GM23338 (cell line): ENCODE measurements around the gene RBP4. TPM values are rescaled to one million over a fixed set of nuclear protein-coding genes. Genes with fewer than 3 reads are reported as not detected.

ENCODE experiments used
- ATAC-seq: fragments of 200-7000 bp; cut with Tn5 transposase; 3 replicates; pipeline ENCODE4 v1.9.1; 2020
- DNase-seq: peaks from one replicate; pipeline ENCODE4 v3.0.0-alpha.2; 2015; ENCODE audit warnings: low spot score
- H2AFZ ChIP-seq: fragments of 200-600 bp; sonication (generic); 2 replicates; pipeline ENCODE4 v1.8.0; 2016; ENCODE audit warnings: antibody characterized with exemption, mild to moderate bottlenecking, moderate library complexity
- H3F3A ChIP-seq: fragments of 200-600 bp; sonication (generic); replicated peaks from 2 replicates; pipeline ENCODE4 v1.8.0; 2017; ENCODE audit warnings: antibody characterized with exemption, mixed run types, low read depth
- H3K27ac ChIP-seq: fragments of 200-600 bp; sonication (generic); 2 replicates; pipeline ENCODE4 v1.6.1; 2016; ENCODE audit warnings: low read depth
- H3K27me3 ChIP-seq: fragments of 200-600 bp; sonication (generic); 2 replicates; pipeline ENCODE4 v1.8.0; 2016; ENCODE audit warnings: mild to moderate bottlenecking, mixed run types, moderate library complexity; ENCODE audit not compliant: insufficient read depth
- H3K36me3 ChIP-seq: fragments of 200-600 bp; sonication (generic); 2 replicates; pipeline ENCODE4 v1.8.0; 2016; ENCODE audit warnings: mild to moderate bottlenecking; ENCODE audit not compliant: insufficient read depth
- H3K4me1 ChIP-seq: fragments of 200-600 bp; sonication (generic); 2 replicates; pipeline ENCODE4 v1.8.0; 2016; ENCODE audit warnings: mild to moderate bottlenecking, moderate library complexity; ENCODE audit not compliant: insufficient read depth
- H3K4me2 ChIP-seq: fragments of 200-600 bp; sonication (generic); 2 replicates; pipeline ENCODE4 v1.7.1; 2017; ENCODE audit warnings: mixed run types
- H3K4me3 ChIP-seq: fragments of 200-600 bp; sonication (generic); 2 replicates; pipeline ENCODE4 v1.6.1; 2016; ENCODE audit warnings: mixed run types
- H3K79me2 ChIP-seq: fragments of 200-600 bp; sonication (generic); replicated peaks from 2 replicates; pipeline ENCODE4 v1.8.0; 2017; ENCODE audit warnings: mild to moderate bottlenecking; ENCODE audit not compliant: insufficient read depth
- H3K9me2 ChIP-seq: fragments of 200-600 bp; sonication (generic); 2 replicates; pipeline ENCODE4 v1.8.0; 2017; ENCODE audit not compliant: insufficient read depth
- H4K20me1 ChIP-seq: fragments of 200-600 bp; sonication (generic); replicated peaks from 2 replicates; pipeline ENCODE4 v1.8.0; 2017; ENCODE audit warnings: mild to moderate bottlenecking; ENCODE audit not compliant: insufficient read depth
- H3K27ac Mint-ChIP-seq: 2 replicates; pipeline ENCODE4 v1.8.0; 2020; ENCODE audit warnings: inconsistent platforms, mild to moderate bottlenecking, moderate library complexity, mixed read lengths
- H3K27me3 Mint-ChIP-seq: 3 replicates; pipeline ENCODE4 v1.8.0; 2022; ENCODE audit warnings: low read depth, mild to moderate bottlenecking, moderate library complexity, mixed read lengths, inconsistent platforms; ENCODE audit not compliant: insufficient read depth, poor library complexity
- H3K36me3 Mint-ChIP-seq: 3 replicates; pipeline ENCODE4 v1.8.0; 2021; ENCODE audit warnings: low read depth, mild to moderate bottlenecking, inconsistent platforms, moderate library complexity, mixed read lengths
- H3K4me1 Mint-ChIP-seq: 3 replicates; pipeline ENCODE4 v1.8.0; 2020; ENCODE audit warnings: mild to moderate bottlenecking, inconsistent platforms, mixed read lengths
- H3K4me3 Mint-ChIP-seq: 3 replicates; pipeline ENCODE4 v1.8.0; 2021; ENCODE audit warnings: moderate library complexity, mild to moderate bottlenecking, inconsistent platforms, mixed read lengths
- H3K9me3 Mint-ChIP-seq: 3 replicates; pipeline ENCODE4 v1.8.0; 2020; ENCODE audit warnings: moderate library complexity, mild to moderate bottlenecking, inconsistent platforms, mixed read lengths
- CTCF ChIP-seq, 2 experiments: fragments of 200-600 bp in 1 of 2; sonication (generic) in 1 of 2; conservative IDR thresholded peaks; 2 replicates each; pipeline versions ENCODE4 v1.5.1 to v1.6.1; 2016 to 2017; ENCODE audit warnings: antibody characterized with exemption in 2 of 2, low read depth in 2 of 2, mild to moderate bottlenecking in 2 of 2, moderate library complexity in 1 of 2
- EZH2 ChIP-seq: fragments of 200-600 bp; sonication (generic); IDR thresholded peaks from one replicate; pipeline ENCODE4 v1.8.0; 2017; ENCODE audit warnings: antibody characterized with exemption, mild to moderate bottlenecking, low read depth; ENCODE audit not compliant: unreplicated experiment
- NANOG ChIP-seq: IDR thresholded peaks from 2 replicates; pipeline ENCODE4 v1.6.1; 2016; ENCODE audit warnings: antibody characterized with exemption, borderline replicate concordance
- POLR2AphosphoS5 ChIP-seq: IDR thresholded peaks from 2 replicates; pipeline ENCODE4 v1.6.1; 2016; ENCODE audit warnings: antibody characterized with exemption, low read depth
- ZNF114 ChIP-seq: fragments of 250-450 bp; sonication (Bioruptor Pico); IDR thresholded peaks from 2 replicates; pipeline ENCODE4 v1.5.0; 2020; ENCODE audit warnings: mild to moderate bottlenecking, moderate library complexity
- ZNF331 ChIP-seq: fragments of 250-450 bp; sonication (Bioruptor Pico); IDR thresholded peaks from 2 replicates; pipeline ENCODE4 v1.5.0; 2020; ENCODE audit warnings: low read depth, mild to moderate bottlenecking, moderate library complexity
- ZNF462 ChIP-seq: fragments of 250-450 bp; sonication (Bioruptor Pico); IDR thresholded peaks from 2 replicates; pipeline ENCODE4 v1.5.0; 2020; ENCODE audit warnings: mild to moderate bottlenecking, moderate library complexity
- polyA plus RNA-seq: library from polyadenylated mRNA; unstranded; fragments of >200 nt; fragmentation: Nextera tagmentation; extraction: Ambion mirVana; gene quantifications from 2 replicates; pipeline ENCODE4 v1.2.1, GENCODE V29; 2016
- total RNA-seq: library from RNA; depleted of rRNA; stranded (reverse); fragments of >200 nt; shearing (Covaris generic); gene quantifications from 2 replicates; pipeline ENCODE4 v1.2.3, GENCODE V29; 2014

RBP4 gene
- total and polyA plus RNA-seq, 2 experiments from 2014 or later = 0.79 to 1.0 TPM

- no peak for TF ChIP-seq ZNF462
- no peak for TF ChIP-seq ZNF114 (CRISPR knock-in tag)
Observed at GRCh38 chr10:93573924-93574323, 27.1 kb downstream of the RBP4 start (continued).

GRCh38 chr10:93573051-93573909 is 27.8 kb downstream of the RBP4 start:
- H3K36me3 Mint-ChIP-seq = no peaks in the 10 kb centered on the region
- H2AFZ ChIP-seq = no peak overlapping the region
- TF ChIP-seq ZNF331 (CRISPR knock-in tag) (no peak), CTCF (conservative IDR thresholded peaks at IDR 0.05; ENCODE audit: low read depth in 2 of 2) (no peak), EZH2 (no peak), NANOG (no peak), POLR2AphosphoS5 (no peak)
- H3K4me3 ChIP-seq = no peak overlapping the region
- H3K4me1 ChIP-seq = no peaks in the 10 kb centered on the region
- no peaks in the 10 kb centered on the region for H4K20me1 ChIP-seq
- no peak overlapping the region for H3K4me2 ChIP-seq
- ATAC-seq (no peak), DNase-seq (no peak)
- no peaks in the 10 kb centered on the region for H3K9me3 Mint-ChIP-seq
- H3K27me3 ChIP-seq = peaks cover 46% of the 10 kb centered on the region
- H3K36me3 ChIP-seq = no peaks in the 10 kb centered on the region
- H3F3A ChIP-seq = no peaks in the 10 kb centered on the region
- no peak overlapping the region for H3K27ac Mint-ChIP-seq
- H3K4me3 Mint-ChIP-seq = no peak overlapping the region
- peaks cover 2% of the 10 kb centered on the region; the same call in 2 of the 3 replicates for H3K4me1 Mint-ChIP-seq
- no peak overlapping the region for H3K27ac ChIP-seq
- H3K79me2 ChIP-seq = no peaks in the 10 kb centered on the region
- peaks cover 22% of the 10 kb centered on the region for H3K27me3 Mint-ChIP-seq
- no peaks in the 10 kb centered on the region for H3K9me2 ChIP-seq
